HFFc6 (cell line): ENCODE results near the gene GRAMD4. TPM values are rescaled to one million over a fixed set of nuclear protein-coding genes. Genes with fewer than 3 reads are reported as not detected.

Experiments used
- DNase-seq: peaks from one replicate; pipeline ENCODE4 v3.0.0-alpha.2; 2018
- H3K27ac Mint-ChIP-seq: 2 replicates; pipeline ENCODE4 v1.8.0; 2020; ENCODE audit warnings: mild to moderate bottlenecking, mixed read lengths
- H3K27me3 Mint-ChIP-seq: 2 replicates; pipeline ENCODE4 v1.8.0; 2021; ENCODE audit warnings: mild to moderate bottlenecking, moderate library complexity, mixed read lengths; ENCODE audit not compliant: insufficient read depth
- H3K36me3 Mint-ChIP-seq: 2 replicates; pipeline ENCODE4 v1.8.0; 2021; ENCODE audit warnings: low read depth, mixed read lengths
- H3K4me1 Mint-ChIP-seq: 2 replicates; pipeline ENCODE4 v1.8.0; 2020; ENCODE audit warnings: low read depth, mixed read lengths
- H3K4me3 Mint-ChIP-seq: 2 replicates; pipeline ENCODE4 v1.8.0; 2020; ENCODE audit warnings: mild to moderate bottlenecking, moderate library complexity, mixed read lengths
- H3K9me3 Mint-ChIP-seq: 2 replicates; pipeline ENCODE4 v1.8.0; 2020; ENCODE audit warnings: mild to moderate bottlenecking, mixed read lengths
- total RNA-seq, 6 experiments: library from RNA; stranded (reverse); fragmentation: NEBNext Ultra II Directional; extraction: Animal tissue kit (Norgen Biotek cat#: 25700); gene quantifications; 2 replicates in 1 of 6; 3 replicates in 5 of 6; pipeline ENCODE4 v1.2.3, GENCODE V29; 2021
- TF ChIP-seq, protein P1 (sequence below): fragments of 200-600 bp; sonication (generic); IDR thresholded peaks from 2 replicates; pipeline ENCODE4 v1.5.0; 2021; ENCODE audit warnings: antibody characterized with exemption, mild to moderate bottlenecking

Gene GRAMD4
- total RNA-seq, 6 experiments from 2014 or later = 6.8 to 16.3 (median 9.5) TPM

GRCh38 chr22:46598224-46598623 lies 22.0 kb upstream of the GRAMD4 start:
- TF ChIP-seq, protein P1, sequence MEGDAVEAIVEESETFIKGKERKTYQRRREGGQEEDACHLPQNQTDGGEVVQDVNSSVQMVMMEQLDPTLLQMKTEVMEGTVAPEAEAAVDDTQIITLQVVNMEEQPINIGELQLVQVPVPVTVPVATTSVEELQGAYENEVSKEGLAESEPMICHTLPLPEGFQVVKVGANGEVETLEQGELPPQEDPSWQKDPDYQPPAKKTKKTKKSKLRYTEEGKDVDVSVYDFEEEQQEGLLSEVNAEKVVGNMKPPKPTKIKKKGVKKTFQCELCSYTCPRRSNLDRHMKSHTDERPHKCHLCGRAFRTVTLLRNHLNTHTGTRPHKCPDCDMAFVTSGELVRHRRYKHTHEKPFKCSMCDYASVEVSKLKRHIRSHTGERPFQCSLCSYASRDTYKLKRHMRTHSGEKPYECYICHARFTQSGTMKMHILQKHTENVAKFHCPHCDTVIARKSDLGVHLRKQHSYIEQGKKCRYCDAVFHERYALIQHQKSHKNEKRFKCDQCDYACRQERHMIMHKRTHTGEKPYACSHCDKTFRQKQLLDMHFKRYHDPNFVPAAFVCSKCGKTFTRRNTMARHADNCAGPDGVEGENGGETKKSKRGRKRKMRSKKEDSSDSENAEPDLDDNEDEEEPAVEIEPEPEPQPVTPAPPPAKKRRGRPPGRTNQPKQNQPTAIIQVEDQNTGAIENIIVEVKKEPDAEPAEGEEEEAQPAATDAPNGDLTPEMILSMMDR = no peak
- peaks cover 5% of the 10 kb centered on the region; the same call in 1 of the 2 replicates for H3K4me1 Mint-ChIP-seq
- no peak for DNase-seq
- H3K27ac Mint-ChIP-seq = no peak overlapping the region
- no peaks in the 10 kb centered on the region for H3K9me3 Mint-ChIP-seq
- H3K27me3 Mint-ChIP-seq = peaks cover 8% of the 10 kb centered on the region
- H3K36me3 Mint-ChIP-seq = no peaks in the 10 kb centered on the region
- no peak overlapping the region for H3K4me3 Mint-ChIP-seq

GRCh38 chr22:46598737-46599424 lies 21.3 kb upstream of the GRAMD4 start:
- Mint-ChIP-seq H3K27ac (no peak overlapping the region), H3K27me3 (peaks cover 8% of the 10 kb centered on the region), H3K36me3 (no peaks in the 10 kb centered on the region), H3K4me1 (peaks cover 6% of the 10 kb centered on the region), H3K4me3 (no peak overlapping the region), H3K9me3 (no peaks in the 10 kb centered on the region)
- TF ChIP-seq, protein P1 = no peak
- no peak for DNase-seq

DNA sequence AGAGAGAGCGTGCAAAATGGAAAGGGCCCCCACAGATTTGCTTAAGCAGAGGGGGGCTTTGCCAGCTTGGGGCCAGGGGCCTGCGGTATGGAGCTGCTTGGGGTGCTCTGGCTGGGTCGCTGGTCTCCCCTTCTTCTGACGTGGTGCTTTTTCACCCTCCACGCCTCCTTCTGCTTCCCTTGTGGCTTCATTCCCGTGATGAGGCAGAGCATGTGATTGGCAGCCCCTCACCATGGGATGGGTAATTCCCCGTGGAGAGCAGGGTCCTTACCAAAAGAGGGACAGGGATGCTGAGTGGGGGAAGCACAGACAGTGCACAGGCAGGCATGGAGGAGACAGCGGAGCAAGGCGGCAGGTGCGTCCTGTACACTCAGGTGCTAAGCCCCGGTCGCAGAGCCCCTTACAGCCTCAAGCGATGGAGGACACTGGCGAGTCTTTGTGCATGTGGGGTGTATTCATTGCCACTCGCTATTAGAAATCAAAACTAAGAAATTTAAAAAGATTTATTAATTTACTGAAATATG lies 19.9 kb upstream of the GRAMD4 start:
- TF ChIP-seq, protein P1 = no peak
- Mint-ChIP-seq H3K4me1 (peaks cover 14% of the 10 kb centered on the region), H3K9me3 (no peaks in the 10 kb centered on the region), H3K36me3 (no peaks in the 10 kb centered on the region), H3K27me3 (peaks cover 8% of the 10 kb centered on the region), H3K4me3 (no peak overlapping the region), H3K27ac (no peak overlapping the region)
- no peak for DNase-seq

- TF ChIP-seq, protein P1 = no peak
- H3K36me3 Mint-ChIP-seq = no peaks in the 10 kb centered on the region
- DNase-seq = no peak
- peaks cover 9% of the 10 kb centered on the region for H3K4me1 Mint-ChIP-seq
- H3K27me3 Mint-ChIP-seq = peaks cover 8% of the 10 kb centered on the region
- no peaks in the 10 kb centered on the region for H3K9me3 Mint-ChIP-seq
- no peak overlapping the region for H3K4me3 Mint-ChIP-seq
- H3K27ac Mint-ChIP-seq = no peak overlapping the region
These were observed 18.2 kb upstream of the GRAMD4 start for GRCh38 chr22:46602025-46602424.

DNA sequence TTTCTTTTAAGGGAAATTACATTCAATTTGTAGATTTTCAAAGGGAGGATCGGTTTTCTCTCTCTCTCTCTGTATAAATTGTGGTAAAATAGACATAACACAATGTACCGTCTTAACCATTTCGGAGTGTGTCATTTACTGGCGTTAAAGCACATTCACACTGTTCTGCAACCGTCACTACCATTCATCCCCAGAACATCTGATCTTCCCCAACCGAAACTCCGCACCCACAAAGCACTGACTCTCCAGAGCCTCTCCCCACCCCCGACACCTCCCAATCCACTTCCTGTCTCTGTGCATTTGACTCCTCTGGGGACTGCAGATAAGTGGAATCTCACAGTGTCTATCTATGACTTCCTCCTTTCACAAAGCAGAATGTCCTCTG lies 15.9 kb upstream of the GRAMD4 start:
- Mint-ChIP-seq H3K36me3 (no peaks in the 10 kb centered on the region), H3K9me3 (no peaks in the 10 kb centered on the region), H3K27ac (no peak overlapping the region), H3K4me1 (peaks cover 9% of the 10 kb centered on the region), H3K27me3 (peaks cover 7% of the 10 kb centered on the region), H3K4me3 (peak overlapping the region; percentile 35)
- no peak for DNase-seq
- TF ChIP-seq, protein P1 = no peak
